Transverse colon (tissue), 4 donors: ENCODE data around the gene TSHZ3. TPM values are rescaled to one million over a fixed set of nuclear protein-coding genes. Genes with fewer than 3 reads are reported as not detected.

ENCODE experiments used
- DNase-seq: peaks from one replicate; pipeline ENCODE4 v3.0.0-alpha.2; 2019
- H3K27ac ChIP-seq, 4 donors: fragments of 200-600 bp; sonication (generic); 2 replicates each; pipeline ENCODE4 v1.5.1; 2016 to 2018; ENCODE audit warnings: inconsistent platforms in 4 of 4
- H3K27me3 ChIP-seq: fragments of 200-600 bp; sonication (generic); 2 replicates; pipeline ENCODE4 v1.5.1; 2017; ENCODE audit warnings: inconsistent platforms
- H3K36me3 ChIP-seq, 4 donors: fragments of 200-600 bp; sonication (generic); 2 replicates each; pipeline ENCODE4 v1.5.1; 2017 to 2019; ENCODE audit warnings: inconsistent platforms in 4 of 4
- H3K4me1 ChIP-seq, 4 donors: fragments of 200-600 bp; sonication (generic); 2 replicates each; pipeline ENCODE4 v1.5.1; 2017 to 2020; ENCODE audit warnings: inconsistent platforms in 4 of 4
- H3K4me3 ChIP-seq, 4 donors: fragments of 200-600 bp; sonication (generic); 1 replicate in 1 of 4; 2 replicates in 3 of 4; pipeline versions ENCODE4 v1.5.1 to v1.6.1; 2017 to 2019; ENCODE audit warnings: inconsistent platforms in 4 of 4
- H3K9me3 ChIP-seq, 2 donors: fragments of 200-600 bp; sonication (generic); 2 replicates each; pipeline ENCODE4 v1.5.1; 2017 to 2019; ENCODE audit warnings: inconsistent platforms in 2 of 2
- CTCF ChIP-seq, 5 experiments: fragments of 200-600 bp in 3 of 5; fragments of 450-650 bp in 2 of 5; sonication (generic) in 3 of 5; IDR thresholded peaks; 1 replicate in 2 of 5; 2 replicates in 3 of 5; pipeline ENCODE4 v1.5.1; 2016 to 2017; ENCODE audit warnings: antibody characterized with exemption in 5 of 5, inconsistent platforms in 3 of 5, mild to moderate bottlenecking in 2 of 5, moderate library complexity in 1 of 5
- EP300 ChIP-seq: sonication (generic); formaldehyde crosslinking; IDR thresholded peaks from one replicate; pipeline ENCODE4 v1.6.1; 2017; ENCODE audit warnings: antibody characterized with exemption, low read depth
- POLR2A ChIP-seq: fragments of 450-650 bp; IDR thresholded peaks from one replicate; pipeline ENCODE4 v1.6.1; 2016; ENCODE audit warnings: antibody characterized with exemption, mild to moderate bottlenecking, moderate library complexity
- POLR2AphosphoS5 ChIP-seq, 3 donors: sonication (generic); formaldehyde crosslinking; IDR thresholded peaks; one replicate each; pipeline ENCODE4 v1.6.1; 2016; ENCODE audit warnings: antibody characterized with exemption in 3 of 3
- WGBS, 2 donors: methylation state at CpG; one replicate each; pipeline ENCODE4 v1.1.5; 2018; ENCODE audit warnings: low coverage in 1 of 2; 5-methylcytosine and 5-hydroxymethylcytosine counted together
- in situ Hi-C, 4 donors: fragments of 200-750 bp; cut with MboI; loops; one replicate each; pipeline versions ENCODE4 v1.15.0 to v1.15.1; 2017; ENCODE audit warnings: low sequenced_read_pairs in 3 of 4, low pct_ligation_motif_present in 1 of 4, low pct_unique_long_range_greater_than_20kb in 1 of 4
- intact Hi-C: fragments of 100-400 bp; cut with DNase I; formaldehyde crosslinking; loops from one replicate; pipeline ENCODE4 v1.15.1; 2023; ENCODE audit warnings: low total_unique reads
- total RNA-seq, 4 donors: library from RNA; depleted of rRNA; stranded (reverse); fragments of >200 nt; gene quantifications; one replicate each; pipeline ENCODE4 v1.1.0, GENCODE V29; 2016

Gene TSHZ3
- total RNA-seq, 4 donors from 2014 or later, result 3.0 to 6.4 (median 4.6) TPM

GRCh38 chr19:31257426-31258130, 91.7 kb downstream of the TSHZ3 start:
- in situ Hi-C loops (no loop called here), intact Hi-C loops (no loop called here)
- no peak for TF ChIP-seq POLR2A
- TF ChIP-seq CTCF (IDR thresholded peaks at IDR 0.05), result no peak
- TF ChIP-seq POLR2AphosphoS5 (IDR thresholded peaks at IDR 0.05), result no peak
- TF ChIP-seq EP300, result no peak
- Histone ChIP-seq H3K27me3 (no peaks in the 10 kb centered on the region), H3K9me3 (no peaks in the 10 kb centered on the region), H3K4me3 (no peak overlapping the region), H3K4me1 (peaks cover 0 to 21% (median 9%) of the 10 kb centered on the region in 4 donors), H3K36me3 (no peaks in the 10 kb centered on the region), H3K27ac (no peak overlapping the region)
- WGBS, 2 donors, result 73 to 81% methylated on average over 2 to 11 of the region's 11 CpGs
- no peak for DNase-seq

GRCh38 chr19:31257025-31257424, 92.2 kb downstream of the TSHZ3 start:
- H3K9me3 ChIP-seq, result no peaks in the 10 kb centered on the region
- WGBS, 2 donors, result 87 to 100% methylated on average over 1 to 9 of the region's 9 CpGs
- TF ChIP-seq POLR2A, result no peak
- no peak for TF ChIP-seq CTCF (IDR thresholded peaks at IDR 0.05)
- TF ChIP-seq POLR2AphosphoS5 (IDR thresholded peaks at IDR 0.05), result no peak
- TF ChIP-seq EP300, result no peak

GRCh38 chr19:31256593-31256960, 92.7 kb downstream of the TSHZ3 start:
- Histone ChIP-seq H3K27ac (no peak overlapping the region), H3K4me1 (peaks cover 0 to 11% (median 7%) of the 10 kb centered on the region in 4 donors), H3K36me3 (no peaks in the 10 kb centered on the region), H3K9me3 (no peaks in the 10 kb centered on the region), H3K27me3 (no peaks in the 10 kb centered on the region), H3K4me3 (no peak overlapping the region)
- TF ChIP-seq CTCF (IDR thresholded peaks at IDR 0.05) (no peak), EP300 (no peak), POLR2A (no peak), POLR2AphosphoS5 (IDR thresholded peaks at IDR 0.05) (no peak)
- intact Hi-C loops, result no loop called here
- WGBS, 2 donors, result 83% methylated on average over 8 of the region's 8 CpGs; no CpG with 5 or more reads in 1 of the 2 donors
- in situ Hi-C loops, result no loop called here
- DNase-seq, result no peak

More at GRCh38 chr19:31257025-31257424, 92.2 kb downstream of the TSHZ3 start:
- H3K36me3 ChIP-seq, result no peaks in the 10 kb centered on the region
- in situ Hi-C loops, result no loop called here
- H3K27me3 ChIP-seq, result no peaks in the 10 kb centered on the region
- H3K27ac ChIP-seq, result no peak overlapping the region
- no peak for DNase-seq
- intact Hi-C loops, result no loop called here
- H3K4me1 ChIP-seq, result peaks cover 0 to 16% (median 7%) of the 10 kb centered on the region in 4 donors
- H3K4me3 ChIP-seq, result no peak overlapping the region

GRCh38 chr19:31255831-31256592, 93.2 kb downstream of the TSHZ3 start:
- Histone ChIP-seq H3K27ac (no peak overlapping the region), H3K4me1 (peaks cover 0 to 9% (median 4%) of the 10 kb centered on the region in 4 donors), H3K27me3 (no peaks in the 10 kb centered on the region), H3K4me3 (no peak overlapping the region), H3K36me3 (no peaks in the 10 kb centered on the region), H3K9me3 (no peaks in the 10 kb centered on the region)
- no peak for TF ChIP-seq POLR2A
- no peak for TF ChIP-seq CTCF (IDR thresholded peaks at IDR 0.05)
- no peak for TF ChIP-seq POLR2AphosphoS5 (IDR thresholded peaks at IDR 0.05)
- TF ChIP-seq EP300, result no peak
- WGBS, 2 donors, result 64 to 81% methylated on average over 5 to 11 of the region's 11 CpGs
- no peak for DNase-seq
- in situ Hi-C loops (no loop called here), intact Hi-C loops (no loop called here)
